Right lobe of liver (tissue), 4 donors: ENCODE measurements around the gene SLC66A3.

Experiments used
- POLR2A ChIP-seq: fragments of 450-650 bp; IDR thresholded peaks from one replicate; pipeline ENCODE4 v1.6.1; 2017; ENCODE audit warnings: antibody characterized with exemption, mild to moderate bottlenecking
- TF ChIP-seq, protein P1 (sequence below), 4 donors: fragments of 200-600 bp in 3 of 4; fragments of 450-650 bp in 1 of 4; IDR thresholded peaks; one replicate each; pipeline versions ENCODE4 v1.5.1 to v1.8.0; 2016 to 2022; ENCODE audit warnings: antibody characterized with exemption in 4 of 4, mild to moderate bottlenecking in 2 of 4
- donor health status: DM: no; HTN: no; CAD: no.
- donor health status: DM: no; HTN: no; CAD: no.
- donor health status: DM: no; HTN: yes; CAD: no.

DNA sequence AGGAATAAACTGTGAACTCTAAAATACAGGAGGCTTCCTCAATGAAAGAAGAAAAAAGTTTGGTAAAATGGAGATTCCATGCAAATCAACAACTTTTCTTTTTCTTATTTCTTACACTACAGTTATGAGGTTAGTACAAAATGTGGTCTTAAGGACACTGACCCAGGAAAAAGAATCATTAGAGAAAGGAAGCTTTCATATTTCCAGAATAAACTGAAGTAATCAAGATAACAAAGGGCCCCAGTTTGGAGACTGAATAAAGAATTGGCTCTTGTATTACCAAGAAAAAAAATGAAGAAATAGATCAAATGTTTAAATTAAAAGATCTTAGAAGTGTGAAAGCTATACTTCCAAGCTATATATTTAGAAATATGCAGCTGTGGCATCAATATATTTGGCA, 72.3 kb downstream of the SLC66A3 start:
- no peak for TF ChIP-seq POLR2A
- TF ChIP-seq, protein P1, sequence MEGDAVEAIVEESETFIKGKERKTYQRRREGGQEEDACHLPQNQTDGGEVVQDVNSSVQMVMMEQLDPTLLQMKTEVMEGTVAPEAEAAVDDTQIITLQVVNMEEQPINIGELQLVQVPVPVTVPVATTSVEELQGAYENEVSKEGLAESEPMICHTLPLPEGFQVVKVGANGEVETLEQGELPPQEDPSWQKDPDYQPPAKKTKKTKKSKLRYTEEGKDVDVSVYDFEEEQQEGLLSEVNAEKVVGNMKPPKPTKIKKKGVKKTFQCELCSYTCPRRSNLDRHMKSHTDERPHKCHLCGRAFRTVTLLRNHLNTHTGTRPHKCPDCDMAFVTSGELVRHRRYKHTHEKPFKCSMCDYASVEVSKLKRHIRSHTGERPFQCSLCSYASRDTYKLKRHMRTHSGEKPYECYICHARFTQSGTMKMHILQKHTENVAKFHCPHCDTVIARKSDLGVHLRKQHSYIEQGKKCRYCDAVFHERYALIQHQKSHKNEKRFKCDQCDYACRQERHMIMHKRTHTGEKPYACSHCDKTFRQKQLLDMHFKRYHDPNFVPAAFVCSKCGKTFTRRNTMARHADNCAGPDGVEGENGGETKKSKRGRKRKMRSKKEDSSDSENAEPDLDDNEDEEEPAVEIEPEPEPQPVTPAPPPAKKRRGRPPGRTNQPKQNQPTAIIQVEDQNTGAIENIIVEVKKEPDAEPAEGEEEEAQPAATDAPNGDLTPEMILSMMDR (IDR thresholded peaks at IDR 0.05): no peak
